AG09309 (cell line): ENCODE measurements around the gene NGF.

Experiments
- DNase-seq: peaks from one replicate; pipeline ENCODE4 v3.0.0-alpha.2; 2010; ENCODE audit warnings: low read depth
- H3K4me3 ChIP-seq: 2 replicates; pipeline ENCODE4 v1.5.1; 2011; ENCODE audit warnings: mild to moderate bottlenecking, low read depth, low read length, moderate library complexity; ENCODE audit not compliant: control insufficient read depth
- CTCF ChIP-seq: IDR thresholded peaks from 2 replicates; pipeline ENCODE4 v1.5.1; 2011; ENCODE audit warnings: mild to moderate bottlenecking, low read depth, low read length, inconsistent platforms; ENCODE audit not compliant: insufficient read depth, control insufficient read depth; ENCODE audit errors: missing control alignments

The NGF gene

GRCh38 chr1:115327270-115327669 lies 10.8 kb downstream of the NGF start:
- DNase-seq, result no peak
- TF ChIP-seq CTCF, result no peak
- H3K4me3 ChIP-seq, result no peak overlapping the region

GRCh38 chr1:115326419-115326818 lies 11.6 kb downstream of the NGF start:
- no peak overlapping the region for H3K4me3 ChIP-seq
- DNase-seq, result no peak
- no peak for TF ChIP-seq CTCF

GRCh38 chr1:115325874-115326273 lies 12.2 kb downstream of the NGF start:
- no peak for DNase-seq
- no peak for TF ChIP-seq CTCF

GRCh38 chr1:115324649-115325420 lies 13.2 kb downstream of the NGF start:
- no peak overlapping the region for H3K4me3 ChIP-seq
- no peak for DNase-seq
- no peak for TF ChIP-seq CTCF

More at GRCh38 chr1:115325874-115326273, 12.2 kb downstream of the NGF start:
- no peak overlapping the region for H3K4me3 ChIP-seq

- no peak for TF ChIP-seq CTCF
- no peak overlapping the region for H3K4me3 ChIP-seq
- DNase-seq, result no peak
Observed at GRCh38 chr1:115323366-115324004, 14.6 kb downstream of the NGF start.

- DNase-seq, result no peak
- no peak for TF ChIP-seq CTCF
Observed at GRCh38 chr1:115322631-115323030, 15.4 kb downstream of the NGF start.

GRCh38 chr1:115320377-115320776 lies 17.7 kb downstream of the NGF start:
- no peak overlapping the region for H3K4me3 ChIP-seq
- no peak for DNase-seq
- no peak for TF ChIP-seq CTCF

More at GRCh38 chr1:115322631-115323030, 15.4 kb downstream of the NGF start:
- H3K4me3 ChIP-seq, result no peak overlapping the region
